GM18867 (cell line): ENCODE results near the gene TVP23C.

Source experiments
- ATAC-seq: cut with Tn5 transposase; IDR thresholded peaks from one replicate; pipeline ENCODE4 v1.9.1; 2021; ENCODE audit warnings: mild to moderate bottlenecking, moderate library complexity; ENCODE audit not compliant: unreplicated experiment

TVP23C gene

DNA sequence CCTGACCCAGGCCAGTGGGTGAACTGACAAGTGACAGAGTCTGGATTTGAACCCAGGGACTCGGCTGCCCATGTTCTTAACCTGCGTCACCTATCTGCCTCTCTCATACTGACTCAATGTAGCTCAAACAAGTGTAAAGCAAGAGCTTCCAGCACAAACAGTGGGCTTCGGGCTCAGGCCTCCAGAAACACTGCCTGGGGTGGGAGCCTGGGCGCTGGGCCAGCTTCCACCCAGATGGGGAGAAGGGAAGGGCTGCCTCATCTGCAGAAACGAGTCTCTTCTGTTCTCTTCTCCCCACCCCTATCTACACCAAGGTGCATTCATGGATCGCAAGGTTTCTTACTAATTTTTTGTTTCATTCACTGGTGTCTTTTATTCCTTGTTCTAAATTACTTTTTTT, 97.2 kb downstream of the TVP23C start:
- ATAC-seq = no peak

DNA sequence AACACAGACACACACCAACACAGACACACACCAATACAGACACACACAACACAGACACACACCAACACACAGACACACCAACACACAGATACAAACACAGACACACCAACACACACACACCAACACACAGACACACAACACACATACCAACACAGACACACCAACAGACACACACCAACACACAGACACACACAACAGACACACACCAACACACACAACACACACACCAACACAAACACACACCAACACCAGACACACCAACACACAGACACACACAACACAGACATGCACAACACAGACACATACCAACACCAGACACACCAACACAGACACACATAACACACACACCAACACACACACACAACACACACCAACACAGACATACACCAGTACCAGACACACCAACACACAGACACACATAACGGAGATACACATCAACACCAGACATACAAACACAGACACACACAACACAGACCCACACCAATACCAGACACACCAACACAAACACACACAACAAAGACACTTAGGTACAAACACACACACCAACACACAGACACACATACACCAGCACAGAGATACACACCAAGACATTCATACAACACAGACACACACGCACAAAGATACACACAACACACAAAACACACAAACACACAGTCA, 98.1 kb downstream of the TVP23C start:
- no peak for ATAC-seq

DNA sequence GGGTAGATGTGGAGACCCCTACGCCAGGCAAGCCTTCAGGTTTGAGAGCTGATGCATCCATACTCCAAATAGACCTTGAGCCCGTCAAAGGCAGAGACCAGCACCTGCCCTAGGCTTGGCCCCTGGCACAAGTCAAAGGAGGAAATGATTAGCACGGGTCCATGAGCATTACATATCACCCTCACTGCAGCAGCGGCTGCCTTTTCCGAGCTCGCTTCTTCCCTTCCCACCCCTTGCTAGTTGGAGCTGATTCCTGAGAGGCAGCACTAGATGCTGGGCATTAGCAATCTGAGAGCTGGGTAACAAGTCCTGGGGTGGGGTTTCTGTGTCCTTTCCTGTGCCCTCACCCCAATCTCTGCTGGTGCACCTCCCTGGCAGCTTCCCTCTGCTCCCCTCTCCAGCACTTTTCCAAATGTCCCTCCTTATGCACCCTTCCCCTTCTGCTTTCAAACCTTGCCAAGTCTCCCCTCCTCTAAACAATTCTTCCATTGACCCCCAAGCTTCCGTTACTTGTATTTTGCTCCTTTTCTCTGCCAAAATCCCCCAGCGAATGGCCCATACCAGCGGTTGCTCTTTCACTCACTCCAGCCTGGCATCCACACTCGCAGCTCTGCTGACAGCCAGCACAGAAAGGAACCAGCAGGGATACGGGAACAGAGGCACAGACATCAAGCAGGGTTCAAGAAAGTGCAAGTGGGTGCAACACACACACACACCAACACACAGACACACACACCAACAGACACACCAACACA, 98.9 kb downstream of the TVP23C start:
- ATAC-seq = no peak

DNA sequence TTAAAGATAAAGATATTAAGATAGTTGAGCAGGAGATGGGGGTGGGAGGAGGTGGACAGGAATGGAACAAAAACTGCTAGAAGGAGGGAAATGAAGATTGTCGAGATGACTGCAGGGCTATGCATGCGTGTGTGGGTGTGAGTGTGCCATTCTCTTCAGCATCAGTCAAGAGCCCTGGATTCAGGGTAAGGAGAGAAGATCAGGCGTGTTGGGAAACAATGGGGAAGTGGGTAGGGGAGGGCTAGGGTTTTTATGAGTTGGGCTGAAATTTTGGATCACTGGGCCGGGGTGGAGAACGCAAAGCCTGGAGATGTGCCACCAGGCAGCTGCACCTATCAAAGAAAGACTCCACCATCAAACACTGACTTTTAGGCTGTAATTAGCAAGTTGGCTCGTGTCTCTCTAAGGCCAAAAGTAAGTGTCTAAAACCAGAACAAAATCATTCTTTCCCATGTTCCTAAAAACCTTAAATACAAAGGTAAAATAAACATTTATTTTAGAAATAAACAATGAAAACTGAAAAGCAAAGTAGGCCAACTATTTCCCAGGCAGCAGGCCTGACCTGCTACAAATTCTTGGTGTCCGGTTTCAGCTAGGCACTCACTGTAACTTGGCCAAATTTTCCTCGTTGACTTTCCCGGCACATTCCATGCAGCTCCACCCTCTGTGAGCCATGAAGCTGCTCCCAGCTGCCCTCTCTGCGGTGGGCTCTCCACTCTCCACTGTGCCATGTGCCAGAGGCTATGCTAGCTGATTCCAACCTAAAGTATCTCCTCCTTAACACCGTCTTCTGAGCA, 100.1 kb downstream of the TVP23C start:
- ATAC-seq = no peak

DNA sequence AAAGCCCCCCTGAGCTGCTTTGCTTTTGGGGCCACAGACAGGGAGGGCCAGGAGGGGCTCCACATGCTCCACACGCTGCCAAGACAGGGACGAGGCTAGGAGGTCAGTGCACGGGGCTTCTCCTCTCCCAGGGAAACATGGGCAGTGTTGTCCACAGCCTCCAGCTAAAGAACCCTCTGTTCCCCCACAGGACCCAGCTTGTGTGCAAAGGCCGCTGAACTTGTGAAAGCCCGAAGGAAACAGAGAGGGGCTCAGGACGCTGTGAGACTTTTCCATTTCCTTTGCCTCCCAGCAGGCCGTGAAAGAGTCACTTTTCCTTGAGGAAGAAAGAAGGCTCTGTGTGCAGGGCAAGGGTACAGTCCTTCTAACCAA, 105.6 kb downstream of the TVP23C start:
- no peak for ATAC-seq

DNA sequence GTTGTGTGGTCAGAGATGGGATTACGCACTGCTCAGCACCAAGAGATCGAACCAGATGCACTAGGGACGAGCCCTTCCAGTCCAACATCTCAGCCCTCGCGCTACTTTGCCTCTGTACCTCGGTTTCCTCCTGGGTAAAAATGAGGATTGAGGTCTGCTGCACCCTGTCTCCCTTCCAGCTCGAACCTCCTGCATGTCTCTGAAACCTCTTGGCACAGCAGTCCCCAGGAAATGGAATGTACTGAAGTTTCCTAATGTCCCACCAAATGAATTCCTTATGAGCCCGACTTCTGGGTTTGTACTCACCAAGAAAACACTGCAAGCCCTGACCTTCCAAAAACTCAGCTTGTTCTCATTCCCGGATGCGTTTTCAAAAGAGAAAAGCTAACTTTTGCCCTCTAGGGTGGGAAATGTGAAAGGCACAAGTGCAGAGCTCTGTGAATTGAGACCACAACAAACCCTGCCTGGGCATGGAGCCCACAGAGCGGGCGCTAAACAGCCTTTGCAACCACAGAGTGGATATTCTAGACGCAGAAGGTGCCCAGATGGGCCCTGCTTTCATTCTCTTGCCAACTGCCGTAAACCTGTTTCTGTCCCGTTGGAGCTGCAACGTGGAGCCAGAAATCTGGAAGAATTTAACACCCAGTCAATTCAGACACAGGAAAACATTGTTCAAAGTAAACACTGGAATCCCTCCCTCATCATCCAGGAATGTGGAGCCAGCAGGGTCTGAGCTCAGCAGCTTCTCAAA, 106.1 kb downstream of the TVP23C start:
- ATAC-seq = no peak

DNA sequence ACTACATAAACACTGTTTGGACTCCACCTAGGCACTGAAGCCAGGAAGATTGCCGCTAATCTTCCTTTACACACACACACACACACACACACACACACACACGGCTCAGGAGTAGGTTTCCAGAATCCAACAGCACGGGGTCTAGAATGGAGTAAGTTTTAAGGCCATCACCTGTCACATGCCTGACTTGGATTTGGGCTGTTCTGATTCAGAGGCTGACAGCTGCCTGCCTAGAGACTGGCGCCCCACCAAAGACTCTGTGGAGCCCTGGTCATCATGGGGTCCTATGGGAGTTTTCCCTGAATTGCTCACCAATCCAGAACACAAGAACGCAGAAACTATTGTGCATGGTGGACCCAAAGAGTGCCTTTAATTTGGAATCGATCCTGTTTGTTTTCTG, 106.8 kb downstream of the TVP23C start:
- ATAC-seq = no peak

DNA sequence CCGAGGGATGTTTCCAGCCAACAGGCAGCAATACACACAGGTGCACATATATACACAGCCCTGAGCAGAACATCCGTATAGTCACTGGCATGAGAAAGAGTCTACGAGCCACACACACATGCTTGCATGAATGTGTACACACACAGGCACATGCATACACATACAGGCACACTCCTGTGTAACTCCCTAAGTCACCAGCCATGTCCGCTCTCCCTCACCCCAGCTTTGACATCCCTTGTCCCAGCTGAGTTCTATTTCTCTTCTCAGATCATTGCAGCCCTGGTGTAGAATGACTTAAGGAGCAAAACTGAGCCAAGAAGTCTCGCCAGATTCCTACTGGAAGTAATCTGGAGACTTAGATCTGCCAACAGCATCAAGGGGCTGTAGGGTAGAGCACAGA, 108.9 kb downstream of the TVP23C start:
- ATAC-seq = no peak

DNA sequence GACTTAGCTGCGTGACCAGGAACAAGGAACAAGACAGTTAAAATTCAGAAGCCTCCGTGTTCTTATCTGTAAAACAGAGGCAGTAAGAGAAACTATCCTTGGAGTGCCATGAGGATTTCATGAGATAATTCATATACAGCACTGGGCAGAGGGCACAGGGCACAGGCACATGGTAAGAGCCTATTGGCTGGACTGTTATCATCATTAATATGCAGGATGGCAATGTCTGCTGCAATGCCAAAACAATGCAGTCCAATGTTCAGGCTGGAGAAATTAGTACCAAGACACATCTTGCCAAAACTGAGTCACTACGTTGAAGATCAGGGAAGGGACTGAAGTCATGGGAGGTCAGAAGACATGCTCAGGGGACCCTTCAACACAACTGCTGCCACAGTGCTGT, 109.5 kb downstream of the TVP23C start:
- no peak for ATAC-seq

DNA sequence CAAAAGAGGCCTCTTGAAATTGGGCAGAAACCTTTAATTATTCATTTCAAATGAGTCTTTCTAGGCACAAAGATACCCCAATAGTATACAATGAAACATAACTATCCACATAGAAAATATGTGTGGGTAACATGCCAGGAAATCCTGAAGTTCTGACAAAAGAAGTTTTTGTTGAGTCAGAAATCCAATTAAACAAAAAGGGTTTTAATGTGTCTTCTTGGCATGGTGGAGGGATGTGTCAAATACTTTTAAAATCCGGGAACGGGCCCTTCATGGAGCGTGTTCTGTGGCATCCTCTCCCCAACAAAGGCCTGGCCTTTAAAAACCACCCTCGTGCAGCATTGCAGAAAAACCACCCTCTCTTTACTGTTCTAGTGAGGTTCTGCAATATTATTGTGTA, 110.0 kb downstream of the TVP23C start:
- no peak for ATAC-seq

DNA sequence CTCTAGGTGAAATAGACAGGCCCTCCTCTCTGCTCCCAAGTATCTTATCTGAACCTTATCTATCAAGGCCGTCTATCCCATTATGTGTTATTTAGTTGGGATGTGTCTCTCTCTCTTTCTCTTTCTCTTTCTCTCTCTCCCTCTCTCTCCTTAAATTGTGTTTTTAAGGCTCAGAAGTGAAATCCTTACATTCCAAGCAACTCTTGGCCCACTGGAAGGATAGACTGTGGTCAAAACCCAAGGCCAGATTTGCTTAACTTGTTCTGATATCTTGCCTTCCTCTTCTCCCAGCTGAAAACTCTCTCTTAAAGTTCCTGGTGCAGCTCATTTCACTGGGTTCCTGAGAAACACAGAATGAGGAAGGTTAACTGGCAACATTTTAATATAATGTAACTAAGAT, 110.5 kb downstream of the TVP23C start:
- no peak for ATAC-seq
